Measurements from ENCODE around the gene ANXA4. TPM values are rescaled to one million over a fixed set of nuclear protein-coding genes. Genes with fewer than 3 reads are reported as not detected.

Gene ANXA4
- total and polyA plus RNA-seq, 2 experiments from 2014 or later = 107 to 231 TPM

DNA sequence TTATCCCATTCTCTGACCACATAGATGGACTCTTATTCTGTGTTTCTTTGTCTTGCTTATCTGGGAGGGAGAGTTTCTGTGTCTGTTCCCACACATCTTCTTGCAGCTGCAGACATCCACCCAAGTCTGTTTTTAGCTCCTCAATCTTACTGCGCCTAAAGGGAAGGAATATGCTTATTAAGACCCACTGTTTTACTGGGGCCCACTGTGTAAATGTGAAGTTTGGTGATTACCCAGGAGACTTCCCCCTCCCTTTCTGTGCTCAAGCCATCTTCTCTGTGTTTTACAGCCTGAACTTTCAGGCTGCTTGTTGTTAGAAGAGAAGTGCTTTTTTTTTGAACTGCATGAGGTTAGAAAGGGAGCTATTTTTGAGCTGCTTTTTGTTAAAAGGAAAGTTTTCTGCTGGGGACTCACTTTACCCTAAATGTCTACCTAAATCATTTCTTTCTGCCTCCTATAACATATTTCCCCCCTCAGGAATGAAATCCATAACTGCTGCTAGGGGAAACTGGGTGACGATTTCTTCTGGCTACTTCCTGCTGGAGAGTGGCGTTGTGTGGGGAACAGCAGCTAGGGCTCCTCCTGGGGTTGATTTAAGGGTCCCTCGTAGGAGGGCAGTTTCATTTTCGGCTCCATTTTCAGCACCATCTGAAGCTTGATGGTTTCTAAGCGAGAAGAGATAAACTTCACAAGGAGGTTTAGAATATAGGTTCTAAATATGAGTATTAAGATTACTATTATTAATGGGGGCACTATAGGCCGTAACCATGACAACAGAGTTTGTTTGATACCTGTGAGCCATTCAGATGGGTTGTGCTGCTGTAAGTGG is 48.1 kb downstream of the ANXA4 start:
- Histone ChIP-seq H4K20me1 (ENCODE audit: insufficient read depth, poor library complexity, severe bottlenecking) (no peaks in the 10 kb centered on the region), H3K9me2 (replicated peaks; ENCODE audit: insufficient read depth) (no peaks in the 10 kb centered on the region), H3K36me3 (replicated peaks; ENCODE audit: insufficient read depth, low read depth) (no peaks in the 10 kb centered on the region), H2AFZ (peak overlapping the region; percentile 0), H3K4me3 (no peak overlapping the region), H3K27ac (peak overlapping the region; percentile 90), H3K4me2 (peak overlapping the region; percentile 45), H3K4me1 (ENCODE audit: insufficient read depth) (peaks cover 35% of the 10 kb centered on the region), H3K27me3 (no peaks in the 10 kb centered on the region), H3K9me3 (ENCODE audit: low read depth) (no peaks in the 10 kb centered on the region), H3K79me2 (peaks cover 17% of the 10 kb centered on the region)
- 63% methylated on average over 7 of the region's 7 CpGs for WGBS (ENCODE audit: low lambda C conversion rate, missing lambda C conversion rate)
- TF ChIP-seq, protein P1, sequence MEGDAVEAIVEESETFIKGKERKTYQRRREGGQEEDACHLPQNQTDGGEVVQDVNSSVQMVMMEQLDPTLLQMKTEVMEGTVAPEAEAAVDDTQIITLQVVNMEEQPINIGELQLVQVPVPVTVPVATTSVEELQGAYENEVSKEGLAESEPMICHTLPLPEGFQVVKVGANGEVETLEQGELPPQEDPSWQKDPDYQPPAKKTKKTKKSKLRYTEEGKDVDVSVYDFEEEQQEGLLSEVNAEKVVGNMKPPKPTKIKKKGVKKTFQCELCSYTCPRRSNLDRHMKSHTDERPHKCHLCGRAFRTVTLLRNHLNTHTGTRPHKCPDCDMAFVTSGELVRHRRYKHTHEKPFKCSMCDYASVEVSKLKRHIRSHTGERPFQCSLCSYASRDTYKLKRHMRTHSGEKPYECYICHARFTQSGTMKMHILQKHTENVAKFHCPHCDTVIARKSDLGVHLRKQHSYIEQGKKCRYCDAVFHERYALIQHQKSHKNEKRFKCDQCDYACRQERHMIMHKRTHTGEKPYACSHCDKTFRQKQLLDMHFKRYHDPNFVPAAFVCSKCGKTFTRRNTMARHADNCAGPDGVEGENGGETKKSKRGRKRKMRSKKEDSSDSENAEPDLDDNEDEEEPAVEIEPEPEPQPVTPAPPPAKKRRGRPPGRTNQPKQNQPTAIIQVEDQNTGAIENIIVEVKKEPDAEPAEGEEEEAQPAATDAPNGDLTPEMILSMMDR (IDR thresholded peaks at IDR 0.05; ENCODE audit: poor library complexity) = no peak
- TF ChIP-seq EZH2 (IDR thresholded peaks at IDR 0.05; ENCODE audit: borderline replicate concordance) = no peak
- no peak for TF ChIP-seq EZH2phosphoT487 (IDR thresholded peaks at IDR 0.05; ENCODE audit: low read depth, severe bottlenecking, unreplicated experiment)
- no peak for DNase-seq (ENCODE audit: low spot score)

DNA sequence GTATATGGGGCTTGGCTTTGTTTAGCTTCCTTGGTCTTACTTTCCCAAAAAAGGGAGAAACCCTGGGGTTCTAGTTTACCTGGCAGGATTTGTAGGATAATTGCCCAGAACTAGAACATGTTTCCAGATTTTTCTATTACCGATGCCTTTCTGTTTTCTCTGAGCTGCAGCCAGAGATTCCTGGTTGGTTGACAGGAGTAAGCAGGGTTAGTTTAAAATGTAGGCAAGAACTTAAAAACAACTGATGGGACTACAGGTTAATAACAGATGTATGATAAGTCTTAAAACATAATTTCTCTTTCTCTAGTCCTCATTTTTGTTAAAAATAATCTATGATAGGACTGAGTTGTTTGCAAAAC is 48.6 kb downstream of the ANXA4 start:
- H3K27ac ChIP-seq = peak overlapping the region; percentile 90
- WGBS (ENCODE audit: low lambda C conversion rate, missing lambda C conversion rate) = 82% methylated on average over 1 of the region's 1 CpG
- H3K4me2 ChIP-seq = peak overlapping the region; percentile 45

DNA sequence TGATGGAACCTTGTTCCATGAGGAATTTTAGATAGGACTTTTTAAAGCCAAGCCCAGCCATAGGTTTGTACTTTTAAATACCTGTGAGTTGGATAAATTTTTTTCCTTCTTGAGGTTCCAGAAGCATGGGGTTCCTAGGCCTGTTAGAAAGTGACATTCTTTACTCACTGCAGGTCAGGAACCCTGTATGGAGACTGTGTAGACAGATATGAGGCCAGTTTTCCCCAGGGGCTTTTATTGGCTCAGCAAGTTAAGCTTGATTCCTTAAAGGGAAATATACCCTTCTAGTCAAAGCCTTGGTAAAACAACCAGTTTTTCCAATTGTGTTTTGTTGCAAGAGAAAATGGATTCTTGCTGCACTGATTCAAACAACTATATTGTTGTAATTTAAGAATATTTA is 49.1 kb downstream of the ANXA4 start:
- Histone ChIP-seq H4K20me1 (ENCODE audit: insufficient read depth, poor library complexity, severe bottlenecking) (no peaks in the 10 kb centered on the region), H2AFZ (no peak overlapping the region), H3K4me3 (no peak overlapping the region), H3K9me3 (ENCODE audit: low read depth) (no peaks in the 10 kb centered on the region), H3K36me3 (replicated peaks; ENCODE audit: insufficient read depth, low read depth) (no peaks in the 10 kb centered on the region), H3K4me2 (no peak overlapping the region), H3K27ac (peak overlapping the region; percentile 90), H3K9me2 (replicated peaks; ENCODE audit: insufficient read depth) (no peaks in the 10 kb centered on the region), H3K27me3 (no peaks in the 10 kb centered on the region), H3K4me1 (ENCODE audit: insufficient read depth) (peaks cover 33% of the 10 kb centered on the region), H3K79me2 (peaks cover 17% of the 10 kb centered on the region)
- DNase-seq (ENCODE audit: low spot score) = no peak
- TF ChIP-seq EZH2phosphoT487 (IDR thresholded peaks at IDR 0.05; ENCODE audit: low read depth, severe bottlenecking, unreplicated experiment) = no peak
- TF ChIP-seq, protein P1 (IDR thresholded peaks at IDR 0.05; ENCODE audit: poor library complexity) = no peak
- TF ChIP-seq EZH2 (IDR thresholded peaks at IDR 0.05; ENCODE audit: borderline replicate concordance) = no peak

More for the DNA sequence above, 48.6 kb downstream of the ANXA4 start:
- Histone ChIP-seq H3K9me3 (ENCODE audit: low read depth) (no peaks in the 10 kb centered on the region), H3K4me1 (ENCODE audit: insufficient read depth) (peaks cover 35% of the 10 kb centered on the region), H3K36me3 (replicated peaks; ENCODE audit: insufficient read depth, low read depth) (no peaks in the 10 kb centered on the region), H4K20me1 (ENCODE audit: insufficient read depth, poor library complexity, severe bottlenecking) (no peaks in the 10 kb centered on the region), H3K4me3 (no peak overlapping the region), H3K79me2 (peaks cover 17% of the 10 kb centered on the region), H3K27me3 (no peaks in the 10 kb centered on the region), H2AFZ (no peak overlapping the region), H3K9me2 (replicated peaks; ENCODE audit: insufficient read depth) (no peaks in the 10 kb centered on the region)
- no peak for DNase-seq (ENCODE audit: low spot score)
- TF ChIP-seq EZH2 (IDR thresholded peaks at IDR 0.05; ENCODE audit: borderline replicate concordance) (no peak), EZH2phosphoT487 (IDR thresholded peaks at IDR 0.05; ENCODE audit: low read depth, severe bottlenecking, unreplicated experiment) (no peak)
- TF ChIP-seq, protein P1 (IDR thresholded peaks at IDR 0.05; ENCODE audit: poor library complexity) = no peak
